Loucy (cell line): ENCODE data around the gene FUT4.

Source experiments
- H2AFZ ChIP-seq: fragments of 200-600 bp; sonication (generic); 2 replicates; pipeline ENCODE4 v1.6.0; 2016; ENCODE audit warnings: antibody characterized with exemption, mild to moderate bottlenecking, low read length, moderate library complexity
- H3F3A ChIP-seq: fragments of 200-600 bp; 2 replicates; pipeline ENCODE4 v1.6.0; 2016; ENCODE audit warnings: antibody characterized with exemption, low read depth, mild to moderate bottlenecking
- H3K27me3 ChIP-seq: fragments of 200-600 bp; sonication (generic); 2 replicates; pipeline ENCODE4 v1.6.1; 2014; ENCODE audit warnings: low read length, mild to moderate bottlenecking; ENCODE audit not compliant: insufficient read depth, poor library complexity, severe bottlenecking
- H3K36me3 ChIP-seq: fragments of 200-600 bp; sonication (generic); 2 replicates; pipeline ENCODE4 v1.6.1; 2016; ENCODE audit warnings: low read length; ENCODE audit not compliant: insufficient read depth
- H3K4me1 ChIP-seq: fragments of 200-600 bp; sonication (generic); 2 replicates; pipeline ENCODE4 v1.5.1; 2014; ENCODE audit warnings: low read length, mild to moderate bottlenecking; ENCODE audit not compliant: insufficient read depth, poor library complexity, severe bottlenecking
- H3K4me2 ChIP-seq: fragments of 200-600 bp; sonication (generic); 2 replicates; pipeline ENCODE4 v1.6.0; 2014; ENCODE audit warnings: antibody characterized with exemption, low read length, low read depth, mild to moderate bottlenecking; ENCODE audit not compliant: poor library complexity, severe bottlenecking
- H3K4me3 ChIP-seq: fragments of 200-600 bp; sonication (generic); 2 replicates; pipeline ENCODE4 v1.5.1; 2014; ENCODE audit warnings: low read length, mild to moderate bottlenecking, mixed read lengths; ENCODE audit not compliant: poor library complexity, severe bottlenecking
- H3K79me2 ChIP-seq: fragments of 200-600 bp; sonication (generic); 2 replicates; pipeline ENCODE4 v1.6.1; 2014; ENCODE audit warnings: low read length; ENCODE audit not compliant: insufficient read depth
- H3K9ac ChIP-seq: fragments of 200-600 bp; sonication (generic); 2 replicates; pipeline ENCODE4 v1.6.0; 2014; ENCODE audit warnings: mild to moderate bottlenecking, low read depth, low read length, moderate library complexity; ENCODE audit not compliant: poor library complexity, severe bottlenecking
- H3K9me2 ChIP-seq: fragments of 200-600 bp; sonication (generic); replicated peaks from 2 replicates; pipeline ENCODE4 v1.6.1; 2016; ENCODE audit warnings: low read depth, low read length, mixed read lengths
- H3K9me3 ChIP-seq: fragments of 200-600 bp; sonication (generic); 2 replicates; pipeline ENCODE4 v1.6.1; 2014; ENCODE audit warnings: mild to moderate bottlenecking, antibody characterized with exemption, low read length, low read depth; ENCODE audit not compliant: insufficient read depth
- H4K20me1 ChIP-seq: fragments of 200-600 bp; sonication (generic); 2 replicates; pipeline ENCODE4 v1.6.0; 2014; ENCODE audit warnings: antibody characterized with exemption, low read length, mild to moderate bottlenecking; ENCODE audit not compliant: insufficient read depth, poor library complexity, severe bottlenecking
- EZH2phosphoT487 ChIP-seq: fragments of 200-600 bp; IDR thresholded peaks from 2 replicates; pipeline ENCODE4 v1.6.1; 2018; ENCODE audit warnings: antibody characterized with exemption, mild to moderate bottlenecking, moderate library complexity, borderline replicate concordance
- TF ChIP-seq, protein P1 (sequence below): fragments of 200-600 bp; sonication (generic); conservative IDR thresholded peaks from 2 replicates; pipeline ENCODE4 v1.5.1; 2014; ENCODE audit warnings: mild to moderate bottlenecking, antibody characterized with exemption, low read length

The FUT4 gene

GRCh38 chr11:94588366-94588942 is 44.7 kb downstream of the FUT4 start:
- Histone ChIP-seq H3K27me3 (no peaks in the 10 kb centered on the region), H3K4me3 (no peak overlapping the region), H3F3A (no peaks in the 10 kb centered on the region), H3K9ac (no peak overlapping the region), H3K4me2 (no peak overlapping the region), H3K9me2 (no peaks in the 10 kb centered on the region), H2AFZ (no peak overlapping the region), H3K9me3 (no peaks in the 10 kb centered on the region), H4K20me1 (no peaks in the 10 kb centered on the region), H3K79me2 (no peaks in the 10 kb centered on the region), H3K36me3 (no peaks in the 10 kb centered on the region), H3K4me1 (no peaks in the 10 kb centered on the region)
- TF ChIP-seq, protein P1, sequence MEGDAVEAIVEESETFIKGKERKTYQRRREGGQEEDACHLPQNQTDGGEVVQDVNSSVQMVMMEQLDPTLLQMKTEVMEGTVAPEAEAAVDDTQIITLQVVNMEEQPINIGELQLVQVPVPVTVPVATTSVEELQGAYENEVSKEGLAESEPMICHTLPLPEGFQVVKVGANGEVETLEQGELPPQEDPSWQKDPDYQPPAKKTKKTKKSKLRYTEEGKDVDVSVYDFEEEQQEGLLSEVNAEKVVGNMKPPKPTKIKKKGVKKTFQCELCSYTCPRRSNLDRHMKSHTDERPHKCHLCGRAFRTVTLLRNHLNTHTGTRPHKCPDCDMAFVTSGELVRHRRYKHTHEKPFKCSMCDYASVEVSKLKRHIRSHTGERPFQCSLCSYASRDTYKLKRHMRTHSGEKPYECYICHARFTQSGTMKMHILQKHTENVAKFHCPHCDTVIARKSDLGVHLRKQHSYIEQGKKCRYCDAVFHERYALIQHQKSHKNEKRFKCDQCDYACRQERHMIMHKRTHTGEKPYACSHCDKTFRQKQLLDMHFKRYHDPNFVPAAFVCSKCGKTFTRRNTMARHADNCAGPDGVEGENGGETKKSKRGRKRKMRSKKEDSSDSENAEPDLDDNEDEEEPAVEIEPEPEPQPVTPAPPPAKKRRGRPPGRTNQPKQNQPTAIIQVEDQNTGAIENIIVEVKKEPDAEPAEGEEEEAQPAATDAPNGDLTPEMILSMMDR, result no peak
- TF ChIP-seq EZH2phosphoT487, result no peak

GRCh38 chr11:94590352-94591041 is 46.8 kb downstream of the FUT4 start:
- TF ChIP-seq, protein P1, result no peak

GRCh38 chr11:94593030-94593429 is 49.3 kb downstream of the FUT4 start:
- H3K36me3 ChIP-seq, result no peaks in the 10 kb centered on the region
- no peaks in the 10 kb centered on the region for H3K4me1 ChIP-seq
- no peak overlapping the region for H3K9ac ChIP-seq
- H3K4me3 ChIP-seq, result no peak overlapping the region
- H3K27me3 ChIP-seq, result no peaks in the 10 kb centered on the region
- no peaks in the 10 kb centered on the region for H3K9me3 ChIP-seq
- TF ChIP-seq, protein P1, result no peak
- TF ChIP-seq EZH2phosphoT487, result no peak
- H3K79me2 ChIP-seq, result no peaks in the 10 kb centered on the region
- no peaks in the 10 kb centered on the region for H3K9me2 ChIP-seq
- no peaks in the 10 kb centered on the region for H4K20me1 ChIP-seq
- no peak overlapping the region for H2AFZ ChIP-seq
- no peak overlapping the region for H3K4me2 ChIP-seq
- H3F3A ChIP-seq, result no peaks in the 10 kb centered on the region

More at GRCh38 chr11:94590352-94591041, 46.8 kb downstream of the FUT4 start:
- Histone ChIP-seq H3K9ac (no peak overlapping the region), H3K4me1 (no peaks in the 10 kb centered on the region), H3K36me3 (no peaks in the 10 kb centered on the region), H2AFZ (no peak overlapping the region), H3K4me3 (no peak overlapping the region), H4K20me1 (no peaks in the 10 kb centered on the region), H3K9me3 (no peaks in the 10 kb centered on the region), H3K4me2 (no peak overlapping the region), H3K9me2 (no peaks in the 10 kb centered on the region), H3F3A (no peaks in the 10 kb centered on the region), H3K79me2 (no peaks in the 10 kb centered on the region), H3K27me3 (no peaks in the 10 kb centered on the region)
